PC-3 (cell line): ENCODE data around the gene UPK1B. TPM values are rescaled to one million over a fixed set of nuclear protein-coding genes. Genes with fewer than 3 reads are reported as not detected.

Source experiments
- ATAC-seq: fragments of 200-7000 bp; cut with Tn5 transposase; 2 replicates; pipeline ENCODE4 v1.9.1; 2020; ENCODE audit warnings: mild to moderate bottlenecking, moderate library complexity
- BruUV-seq: library from RNA; stranded (reverse); fragments of 400-500 nt; replicated peaks from 2 replicates; lab custom pipeline; 2021; lab: Mats Ljungman, UMichigan
- CTCF ChIA-PET: fragments of 300-600 bp; sonication (Branson Sonifier 250); formaldehyde crosslinking; loops from one replicate; lab custom pipeline; 2022; ENCODE audit warnings: antibody characterized with exemption; lab: Charles Lee
- POLR2A ChIA-PET: fragments of 300-600 bp; sonication (Branson Sonifier 250); formaldehyde crosslinking; loops from one replicate; lab custom pipeline; 2022; ENCODE audit warnings: antibody characterized with exemption; ENCODE audit not compliant: unreplicated experiment; lab: Charles Lee
- DNase-seq: peaks from one replicate; pipeline ENCODE4 v3.0.0-alpha.2; 2015
- H2AFZ ChIP-seq: fragments of 300-600 bp; sonication (generic); 2 replicates; pipeline ENCODE4 v1.6.0; 2016; ENCODE audit warnings: antibody characterized with exemption, low read length
- H3F3A ChIP-seq: fragments of 300-600 bp; sonication (generic); one replicate; pipeline ENCODE4 v1.6.0; 2017; ENCODE audit warnings: antibody characterized with exemption, low read length, control low read depth, mild to moderate bottlenecking; ENCODE audit not compliant: unreplicated experiment
- H3K27ac ChIP-seq: fragments of 300-600 bp; sonication (generic); 2 replicates; pipeline ENCODE4 v1.5.1; 2016; ENCODE audit warnings: mild to moderate bottlenecking, low read length
- H3K27me3 ChIP-seq: fragments of 300-600 bp; sonication (generic); 2 replicates; pipeline ENCODE4 v1.6.1; 2016; ENCODE audit warnings: low read length, mixed read lengths
- H3K36me3 ChIP-seq: fragments of 300-600 bp; sonication (generic); 2 replicates; pipeline ENCODE4 v1.6.1; 2016; ENCODE audit warnings: low read depth, mixed run types, low read length, mixed read lengths
- H3K4me1 ChIP-seq: fragments of 300-600 bp; sonication (generic); 2 replicates; pipeline ENCODE4 v1.5.1; 2016; ENCODE audit warnings: low read length; ENCODE audit not compliant: insufficient read depth
- H3K4me2 ChIP-seq: fragments of 300-600 bp; sonication (generic); 2 replicates; pipeline ENCODE4 v1.6.0; 2016; ENCODE audit warnings: low read length
- H3K4me3 ChIP-seq: fragments of 300-600 bp; sonication (generic); 2 replicates; pipeline ENCODE4 v1.5.1; 2016; ENCODE audit warnings: mild to moderate bottlenecking, low read length, mixed read lengths
- H3K79me2 ChIP-seq: fragments of 300-600 bp; sonication (generic); 2 replicates; pipeline ENCODE4 v1.6.1; 2017; ENCODE audit warnings: low read length, mixed read lengths
- H3K9ac ChIP-seq: fragments of 300-600 bp; sonication (generic); 2 replicates; pipeline ENCODE4 v1.6.0; 2016; ENCODE audit warnings: mild to moderate bottlenecking, low read length
- H3K9me2 ChIP-seq: fragments of 300-600 bp; sonication (generic); replicated peaks from 2 replicates; pipeline ENCODE4 v1.6.1; 2016; ENCODE audit warnings: mixed run types, low read length, mixed read lengths
- H3K9me3 ChIP-seq: fragments of 300-600 bp; sonication (generic); 2 replicates; pipeline ENCODE4 v1.6.1; 2016; ENCODE audit warnings: low read length, mixed read lengths
- H4K20me1 ChIP-seq: fragments of 300-600 bp; sonication (generic); 2 replicates; pipeline ENCODE4 v1.6.1; 2016; ENCODE audit warnings: low read length, mixed read lengths
- EZH2 ChIP-seq: fragments of 300-600 bp; sonication (generic); IDR thresholded peaks from one replicate; pipeline ENCODE4 v1.6.1; 2017; ENCODE audit warnings: antibody characterized with exemption, mild to moderate bottlenecking, low read length; ENCODE audit not compliant: unreplicated experiment
- EZH2phosphoT487 ChIP-seq: fragments of 300-600 bp; sonication (generic); IDR thresholded peaks from 2 replicates; pipeline ENCODE4 v1.6.1; 2018; ENCODE audit warnings: mild to moderate bottlenecking, antibody characterized with exemption, low read length, borderline replicate concordance
- intact Hi-C: fragments of 100-400 bp; cut with micrococcal nuclease; formaldehyde crosslinking; loops from 2 replicates; pipeline ENCODE4 v1.9.0; 2023
- total RNA-seq: library from RNA; depleted of rRNA; stranded (reverse); fragments of >200 nt; gene quantifications from 2 replicates; pipeline ENCODE4 v1.2.3, GENCODE V29; 2014
- TF ChIP-seq, protein P1 (sequence below): fragments of 300-600 bp; sonication (generic); conservative IDR thresholded peaks from 2 replicates; pipeline ENCODE4 v1.5.1; 2017; ENCODE audit warnings: antibody characterized with exemption, low read depth, mild to moderate bottlenecking, low read length

UPK1B gene
- total RNA-seq, 1 experiment from 2014 or later: 0.04 TPM

DNA sequence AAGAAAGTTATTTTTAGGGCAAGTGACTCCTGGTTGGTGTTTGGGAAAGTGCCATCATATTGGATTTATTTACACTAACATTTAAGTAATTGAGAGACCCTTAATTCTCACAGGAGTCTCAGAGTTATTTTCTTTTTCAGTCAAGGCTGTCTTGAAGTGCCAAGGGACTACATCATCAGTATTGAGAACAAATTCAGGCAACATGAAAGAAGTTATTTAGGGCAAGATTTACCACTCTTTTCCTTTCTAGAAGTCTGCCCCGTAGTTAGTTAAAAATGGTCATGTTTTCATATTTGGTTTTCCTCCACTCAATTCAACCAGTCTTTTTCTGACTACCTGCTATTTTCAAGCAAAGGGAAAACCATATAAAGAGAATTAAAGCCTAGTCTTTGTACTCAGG is 61.2 kb downstream of the UPK1B start:
- no peak for ATAC-seq
- Histone ChIP-seq H3K4me1 (peaks cover 25% of the 10 kb centered on the region), H3K27ac (no peak overlapping the region), H3K9ac (no peak overlapping the region), H3K9me3 (no peaks in the 10 kb centered on the region), H3K27me3 (no peaks in the 10 kb centered on the region), H2AFZ (no peak overlapping the region), H4K20me1 (no peaks in the 10 kb centered on the region), H3K79me2 (peaks cover 50% of the 10 kb centered on the region), H3K36me3 (peaks cover 44% of the 10 kb centered on the region), H3K9me2 (no peaks in the 10 kb centered on the region), H3K4me2 (peak overlapping the region; percentile 54; the same call in 1 of the 2 replicates), H3K4me3 (peak overlapping the region; percentile 12; the same call in 1 of the 2 replicates), H3F3A (no peaks in the 10 kb centered on the region)
- intact Hi-C loops: loop anchor here (10.0 kb wide), 1 partner anchor 200 kb away; the partner anchor contains the start of gene IGSF11
- POLR2A ChIA-PET: no interaction called here
- no peak for TF ChIP-seq EZH2
- TF ChIP-seq, protein P1, sequence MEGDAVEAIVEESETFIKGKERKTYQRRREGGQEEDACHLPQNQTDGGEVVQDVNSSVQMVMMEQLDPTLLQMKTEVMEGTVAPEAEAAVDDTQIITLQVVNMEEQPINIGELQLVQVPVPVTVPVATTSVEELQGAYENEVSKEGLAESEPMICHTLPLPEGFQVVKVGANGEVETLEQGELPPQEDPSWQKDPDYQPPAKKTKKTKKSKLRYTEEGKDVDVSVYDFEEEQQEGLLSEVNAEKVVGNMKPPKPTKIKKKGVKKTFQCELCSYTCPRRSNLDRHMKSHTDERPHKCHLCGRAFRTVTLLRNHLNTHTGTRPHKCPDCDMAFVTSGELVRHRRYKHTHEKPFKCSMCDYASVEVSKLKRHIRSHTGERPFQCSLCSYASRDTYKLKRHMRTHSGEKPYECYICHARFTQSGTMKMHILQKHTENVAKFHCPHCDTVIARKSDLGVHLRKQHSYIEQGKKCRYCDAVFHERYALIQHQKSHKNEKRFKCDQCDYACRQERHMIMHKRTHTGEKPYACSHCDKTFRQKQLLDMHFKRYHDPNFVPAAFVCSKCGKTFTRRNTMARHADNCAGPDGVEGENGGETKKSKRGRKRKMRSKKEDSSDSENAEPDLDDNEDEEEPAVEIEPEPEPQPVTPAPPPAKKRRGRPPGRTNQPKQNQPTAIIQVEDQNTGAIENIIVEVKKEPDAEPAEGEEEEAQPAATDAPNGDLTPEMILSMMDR: no peak
- TF ChIP-seq EZH2phosphoT487: no peak
- CTCF ChIA-PET: no interaction called here
- no TSS peak for BruUV-seq
- no peak for DNase-seq

DNA sequence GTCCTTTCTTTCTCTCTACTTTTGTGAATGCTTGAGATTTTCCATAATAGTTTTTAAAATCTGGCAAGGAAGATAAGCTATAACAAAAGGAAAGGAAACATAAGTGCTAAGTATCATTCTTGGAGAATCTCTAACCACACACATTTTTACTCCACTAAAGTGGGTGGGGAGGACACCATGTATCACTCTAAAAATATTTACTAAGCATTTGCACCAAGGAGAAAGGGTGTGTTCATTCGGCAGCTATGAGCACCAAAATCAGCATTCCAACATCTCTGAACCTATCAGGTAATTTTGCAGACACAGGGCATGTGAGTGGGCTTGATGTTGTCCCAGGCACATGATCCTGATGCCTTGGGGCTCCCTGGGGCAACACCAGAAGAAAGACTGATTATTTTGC is 61.8 kb downstream of the UPK1B start:
- Histone ChIP-seq H3K4me2 (peak overlapping the region; percentile 54), H3K27ac (peak overlapping the region; percentile 17)
- ATAC-seq: peak; percentile 76

More for the DNA sequence above, 61.8 kb downstream of the UPK1B start:
- ChIA-PET CTCF (no interaction called here), POLR2A (no interaction called here)
- Histone ChIP-seq H3K36me3 (peaks cover 39% of the 10 kb centered on the region), H3K9me3 (no peaks in the 10 kb centered on the region), H3K9me2 (no peaks in the 10 kb centered on the region), H3F3A (no peaks in the 10 kb centered on the region), H3K9ac (no peak overlapping the region), H3K27me3 (no peaks in the 10 kb centered on the region), H3K4me3 (peak overlapping the region; percentile 12; the same call in 1 of the 2 replicates), H2AFZ (no peak overlapping the region), H4K20me1 (no peaks in the 10 kb centered on the region), H3K79me2 (peaks cover 55% of the 10 kb centered on the region), H3K4me1 (peaks cover 25% of the 10 kb centered on the region)
- intact Hi-C loops: loop anchor here (10.0 kb wide), 1 partner anchor 200 kb away; the partner anchor contains the start of gene IGSF11
- peak; percentile 79 for DNase-seq
- TF ChIP-seq, protein P1: no peak
- TF ChIP-seq EZH2phosphoT487: no peak
- no peak for TF ChIP-seq EZH2
- no TSS peak for BruUV-seq
